PC-9 (cell line): Measurements from ENCODE around the gene GRAMD1C. TPM values are rescaled to one million over a fixed set of nuclear protein-coding genes. Genes with fewer than 3 reads are reported as not detected.

Experiments
- BruUV-seq: library from RNA; stranded (reverse); fragments of 400-500 nt; replicated peaks from 2 replicates; lab custom pipeline; 2021; lab: Mats Ljungman, UMichigan
- CTCF ChIA-PET: fragments of 300-600 bp; sonication (Branson Sonifier 250); formaldehyde crosslinking; loops from one replicate; lab custom pipeline; 2022; ENCODE audit warnings: antibody characterized with exemption; lab: Charles Lee
- POLR2A ChIA-PET: fragments of 300-600 bp; sonication (Branson Sonifier 250); formaldehyde crosslinking; loops from one replicate; lab custom pipeline; 2022; ENCODE audit warnings: antibody characterized with exemption; ENCODE audit not compliant: unreplicated experiment; lab: Charles Lee
- DNase-seq, 2 experiments: peaks; one replicate each; pipeline versions ENCODE4 v3.0.0 to v3.0.0-alpha.2; 2015 to 2022; ENCODE audit warnings: mixed read lengths in 1 of 2
- H2AFZ ChIP-seq: fragments of 200-600 bp; sonication (generic); 2 replicates; pipeline ENCODE4 v1.8.1; 2017; ENCODE audit warnings: antibody characterized with exemption
- H3F3A ChIP-seq: fragments of 200-600 bp; sonication (generic); 2 replicates; pipeline ENCODE4 v1.8.1; 2017; ENCODE audit warnings: antibody characterized with exemption, mild to moderate bottlenecking, low read depth; ENCODE audit not compliant: insufficient read depth
- H3K27ac ChIP-seq: fragments of 200-600 bp; sonication (generic); 2 replicates; pipeline ENCODE4 v1.6.1; 2016; ENCODE audit warnings: mixed run types
- H3K27me3 ChIP-seq: fragments of 200-600 bp; sonication (generic); 2 replicates; pipeline ENCODE4 v1.6.1; 2016; ENCODE audit warnings: low read depth, mixed run types; ENCODE audit not compliant: insufficient read depth
- H3K36me3 ChIP-seq: fragments of 200-600 bp; sonication (generic); 2 replicates; pipeline ENCODE4 v1.6.1; 2016; ENCODE audit warnings: low read depth, mixed run types
- H3K4me1 ChIP-seq: fragments of 200-600 bp; sonication (generic); replicated peaks from 2 replicates; pipeline ENCODE4 v1.6.1; 2016; ENCODE audit warnings: mixed run types; ENCODE audit not compliant: insufficient read depth
- H3K4me2 ChIP-seq: fragments of 200-600 bp; sonication (generic); 2 replicates; pipeline ENCODE4 v1.6.1; 2017; ENCODE audit warnings: mixed run types
- H3K4me3 ChIP-seq: fragments of 200-600 bp; sonication (generic); 2 replicates; pipeline ENCODE4 v1.6.1; 2016; ENCODE audit warnings: mixed run types
- H3K79me2 ChIP-seq: fragments of 200-600 bp; sonication (generic); 2 replicates; pipeline ENCODE4 v1.6.1; 2017; ENCODE audit warnings: low read depth, mixed run types
- H3K9me2 ChIP-seq: fragments of 200-600 bp; sonication (generic); 2 replicates; pipeline ENCODE4 v1.8.1; 2017; ENCODE audit warnings: mild to moderate bottlenecking; ENCODE audit not compliant: insufficient read depth
- H3K9me3 ChIP-seq: fragments of 200-600 bp; sonication (generic); 2 replicates; pipeline ENCODE4 v1.8.1; 2016; ENCODE audit warnings: low read depth; ENCODE audit not compliant: insufficient read depth
- H4K20me1 ChIP-seq: fragments of 200-600 bp; sonication (generic); 2 replicates; pipeline ENCODE4 v1.8.1; 2017; ENCODE audit not compliant: insufficient read depth
- EZH2 ChIP-seq: fragments of 200-600 bp; sonication (generic); IDR thresholded peaks from 2 replicates; pipeline ENCODE4 v1.8.0; 2017; ENCODE audit warnings: antibody characterized with exemption, low read depth
- intact Hi-C: fragments of 100-400 bp; cut with micrococcal nuclease; formaldehyde crosslinking; loops from one replicate; pipeline ENCODE4 v1.10.0; 2022; ENCODE audit not compliant: unreplicated experiment
- total RNA-seq: library from RNA; stranded (reverse); gene quantifications from 2 replicates; pipeline ENCODE4 v1.2.3, GENCODE V29; 2021
- TF ChIP-seq, protein P1 (sequence below): fragments of 200-600 bp; sonication (generic); conservative IDR thresholded peaks from 2 replicates; pipeline ENCODE4 v1.6.1; 2017; ENCODE audit warnings: mixed run types, antibody characterized with exemption, mild to moderate bottlenecking, moderate library complexity

Gene GRAMD1C
- total RNA-seq, 1 experiment from 2014 or later = 14.7 TPM

DNA sequence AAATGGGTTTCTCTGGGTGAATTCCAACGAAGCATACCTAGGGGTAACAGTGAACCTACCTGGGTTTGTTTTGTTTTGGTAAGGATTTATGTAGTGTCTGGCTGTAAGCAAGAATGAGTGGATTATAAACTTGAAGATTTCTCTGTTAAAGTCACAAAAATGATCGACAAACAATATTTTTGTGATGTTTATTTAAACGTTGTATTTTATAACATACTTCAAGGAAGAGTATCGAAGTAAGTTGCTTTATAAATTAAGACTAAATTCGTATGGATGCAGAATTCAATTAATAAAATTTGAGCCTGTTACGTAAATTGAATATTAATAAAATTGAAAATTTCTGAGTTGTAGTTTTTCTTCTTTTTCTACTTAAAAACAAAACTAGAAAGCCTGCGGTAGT is 108.2 kb downstream of the GRAMD1C start:
- no peaks in the 10 kb centered on the region for H3K36me3 ChIP-seq
- H3K4me1 ChIP-seq = peaks cover 7% of the 10 kb centered on the region
- no peak for TF ChIP-seq EZH2
- TF ChIP-seq, protein P1, sequence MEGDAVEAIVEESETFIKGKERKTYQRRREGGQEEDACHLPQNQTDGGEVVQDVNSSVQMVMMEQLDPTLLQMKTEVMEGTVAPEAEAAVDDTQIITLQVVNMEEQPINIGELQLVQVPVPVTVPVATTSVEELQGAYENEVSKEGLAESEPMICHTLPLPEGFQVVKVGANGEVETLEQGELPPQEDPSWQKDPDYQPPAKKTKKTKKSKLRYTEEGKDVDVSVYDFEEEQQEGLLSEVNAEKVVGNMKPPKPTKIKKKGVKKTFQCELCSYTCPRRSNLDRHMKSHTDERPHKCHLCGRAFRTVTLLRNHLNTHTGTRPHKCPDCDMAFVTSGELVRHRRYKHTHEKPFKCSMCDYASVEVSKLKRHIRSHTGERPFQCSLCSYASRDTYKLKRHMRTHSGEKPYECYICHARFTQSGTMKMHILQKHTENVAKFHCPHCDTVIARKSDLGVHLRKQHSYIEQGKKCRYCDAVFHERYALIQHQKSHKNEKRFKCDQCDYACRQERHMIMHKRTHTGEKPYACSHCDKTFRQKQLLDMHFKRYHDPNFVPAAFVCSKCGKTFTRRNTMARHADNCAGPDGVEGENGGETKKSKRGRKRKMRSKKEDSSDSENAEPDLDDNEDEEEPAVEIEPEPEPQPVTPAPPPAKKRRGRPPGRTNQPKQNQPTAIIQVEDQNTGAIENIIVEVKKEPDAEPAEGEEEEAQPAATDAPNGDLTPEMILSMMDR = no peak
- TSS peak; percentile 85 for BruUV-seq
- H3F3A ChIP-seq = peaks cover 6% of the 10 kb centered on the region; the same call in 1 of the 2 replicates
- peak overlapping the region; percentile 84 for H2AFZ ChIP-seq
- peak overlapping the region; percentile 78 for H3K4me2 ChIP-seq
- peak overlapping the region; percentile 60 for H3K4me3 ChIP-seq
- no peak for DNase-seq
- H3K27ac ChIP-seq = no peak overlapping the region
- H3K79me2 ChIP-seq = no peaks in the 10 kb centered on the region
- ChIA-PET POLR2A (no interaction called here), CTCF (no interaction called here)
- H3K9me2 ChIP-seq = no peaks in the 10 kb centered on the region
- no peaks in the 10 kb centered on the region for H3K27me3 ChIP-seq
- no peaks in the 10 kb centered on the region for H3K9me3 ChIP-seq
- intact Hi-C loops = loop anchor here (2.0 to 10.0 kb wide), 3 partner anchors 50 to 1198 kb away; partner anchors contain the start of genes ATP6V1A, NAA50 and ZBTB20
- no peaks in the 10 kb centered on the region for H4K20me1 ChIP-seq

DNA sequence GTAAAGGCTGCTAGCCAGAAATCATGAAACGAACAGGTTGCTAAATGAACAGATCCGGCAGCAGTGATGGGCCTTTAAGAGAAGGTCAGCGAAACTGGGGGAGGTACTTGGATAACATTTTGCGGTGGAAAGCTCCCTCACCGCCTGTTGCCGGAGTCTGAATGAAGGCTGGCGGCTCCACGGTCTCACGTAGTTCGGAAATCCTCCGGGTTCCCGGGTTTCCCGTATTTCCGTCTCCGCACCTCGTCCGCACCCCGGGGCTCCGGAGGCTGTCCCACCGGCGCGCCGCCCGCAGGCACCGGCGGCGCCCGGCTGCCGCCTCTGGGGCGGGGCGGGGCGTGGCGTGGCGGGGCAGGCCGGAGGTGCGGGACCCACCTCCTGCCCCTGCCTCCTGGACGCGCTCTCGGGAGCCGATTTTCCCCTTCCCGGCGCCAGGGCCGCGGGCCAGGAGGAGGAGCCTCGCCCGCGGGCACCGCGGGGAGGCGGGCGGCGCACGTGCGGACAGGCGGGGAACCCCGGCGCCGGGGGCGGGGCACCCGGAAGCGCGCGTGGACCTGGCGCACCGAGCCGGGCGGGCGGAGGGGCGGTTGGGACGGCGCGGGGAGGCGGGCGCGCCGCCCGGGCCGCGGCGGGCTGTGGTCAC is 108.9 kb downstream of the GRAMD1C start, which contains the start of gene ZDHHC23:
Gene ZDHHC23 (plus strand): TSS at position 642 of the 643 bp plus-strand sequence. CDS start 790 bp downstream, outside the sequence.
- DNase-seq = peak; percentile 50 to 94
- Histone ChIP-seq H3K27ac (no peak within 1 kb of the TSS), H3K79me2 (no peaks in the 10 kb centered on the region), H3K4me2 (peak within 1 kb of the TSS; percentile 84), H3K9me2 (no peaks in the 10 kb centered on the region), H3F3A (peaks cover 6% of the 10 kb centered on the region; the same call in 1 of the 2 replicates), H2AFZ (peak within 1 kb of the TSS; percentile 91), H3K36me3 (no peaks in the 10 kb centered on the region), H3K9me3 (no peaks in the 10 kb centered on the region), H3K4me1 (peaks cover 7% of the 10 kb centered on the region), H4K20me1 (no peaks in the 10 kb centered on the region), H3K4me3 (peak within 1 kb of the TSS; percentile 82), H3K27me3 (no peaks in the 10 kb centered on the region)
- ChIA-PET POLR2A (no interaction called here), CTCF (no interaction called here)
- TF ChIP-seq, protein P1 = no peak
- no TSS peak for BruUV-seq
- intact Hi-C loops = loop anchor here (2.0 to 10.0 kb wide), 4 partner anchors 50 to 1197 kb away; partner anchors contain the start of genes ATP6V1A, CCDC191, NAA50 and QTRT2

DNA sequence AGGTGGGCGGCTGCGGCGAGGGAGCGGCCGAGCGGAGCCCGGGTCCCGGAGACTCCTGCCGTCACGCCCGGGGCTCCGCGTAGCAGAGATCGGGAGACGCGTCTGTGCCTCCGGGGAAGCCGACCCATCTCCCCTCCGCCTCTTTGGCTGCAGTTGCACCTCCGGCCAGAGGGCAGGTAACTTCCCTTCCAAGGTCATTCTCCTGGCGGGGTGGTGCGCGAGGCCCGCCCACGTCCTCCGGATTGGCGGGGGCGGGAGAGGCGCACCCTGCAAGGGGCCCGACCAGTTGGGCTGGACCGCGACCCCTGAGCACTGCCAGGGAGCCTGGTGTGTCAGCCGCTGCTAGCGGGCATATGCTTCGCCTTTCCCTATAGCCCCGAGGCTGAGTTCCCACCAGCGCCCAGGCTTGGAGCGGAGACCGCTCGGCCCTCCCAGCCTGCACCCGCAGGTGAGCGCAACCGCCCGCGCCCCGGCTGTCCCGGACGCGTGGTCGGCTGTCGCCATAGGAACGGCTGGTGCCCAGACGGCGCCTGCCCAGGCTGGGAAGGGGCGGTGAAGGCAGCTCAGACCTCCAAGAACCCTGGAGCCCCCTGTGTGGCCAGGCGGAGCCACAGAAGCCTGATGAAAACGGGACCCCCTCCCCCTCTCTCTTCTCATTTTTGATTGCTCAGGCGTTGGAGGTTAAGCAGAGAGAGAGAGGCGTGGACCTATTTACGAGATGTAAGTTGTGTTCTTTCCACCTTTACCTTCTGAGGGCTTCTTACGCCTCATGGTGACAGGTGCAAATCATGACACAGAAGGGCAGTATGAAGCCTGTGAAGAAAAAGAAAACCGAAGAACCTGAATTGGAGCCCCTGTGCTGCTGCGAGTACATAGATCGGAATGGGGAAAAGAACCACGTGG is 109.7 kb downstream of the GRAMD1C start:
- TF ChIP-seq EZH2 = no peak
- TF ChIP-seq, protein P1 = no peak
- H3K79me2 ChIP-seq = no peaks in the 10 kb centered on the region
- peak overlapping the region; percentile 82 for H3K4me3 ChIP-seq
- H2AFZ ChIP-seq = peak overlapping the region; percentile 91
- no TSS peak for BruUV-seq
- no peak overlapping the region for H3K27ac ChIP-seq
- ChIA-PET POLR2A (no interaction called here), CTCF (no interaction called here)
- no peaks in the 10 kb centered on the region for H4K20me1 ChIP-seq
- H3K4me2 ChIP-seq = peak overlapping the region; percentile 84
- no peaks in the 10 kb centered on the region for H3K27me3 ChIP-seq
- DNase-seq = peak; percentile 44 to 64
- 0 out of 2 replicates have a peak, but pooled peaks cover 2% of the 10 kb centered on the region for H3K36me3 ChIP-seq
- no peaks in the 10 kb centered on the region for H3K9me3 ChIP-seq
- no peaks in the 10 kb centered on the region for H3K9me2 ChIP-seq
- intact Hi-C loops = loop anchor here (2.0 to 10.0 kb wide), 3 partner anchors 51 to 1197 kb away; partner anchors contain the start of genes CCDC191, QTRT2 and ZBTB20
- H3F3A ChIP-seq = peaks cover 6% of the 10 kb centered on the region; the same call in 1 of the 2 replicates
- H3K4me1 ChIP-seq = peaks cover 7% of the 10 kb centered on the region
